HS-27A (cell line): ENCODE measurements around the gene MCTP1.

Experiments
- DNase-seq: peaks from one replicate; pipeline ENCODE4 v3.0.0-alpha.2; 2012; ENCODE audit warnings: low read depth, missing footprints

The MCTP1 gene

DNA sequence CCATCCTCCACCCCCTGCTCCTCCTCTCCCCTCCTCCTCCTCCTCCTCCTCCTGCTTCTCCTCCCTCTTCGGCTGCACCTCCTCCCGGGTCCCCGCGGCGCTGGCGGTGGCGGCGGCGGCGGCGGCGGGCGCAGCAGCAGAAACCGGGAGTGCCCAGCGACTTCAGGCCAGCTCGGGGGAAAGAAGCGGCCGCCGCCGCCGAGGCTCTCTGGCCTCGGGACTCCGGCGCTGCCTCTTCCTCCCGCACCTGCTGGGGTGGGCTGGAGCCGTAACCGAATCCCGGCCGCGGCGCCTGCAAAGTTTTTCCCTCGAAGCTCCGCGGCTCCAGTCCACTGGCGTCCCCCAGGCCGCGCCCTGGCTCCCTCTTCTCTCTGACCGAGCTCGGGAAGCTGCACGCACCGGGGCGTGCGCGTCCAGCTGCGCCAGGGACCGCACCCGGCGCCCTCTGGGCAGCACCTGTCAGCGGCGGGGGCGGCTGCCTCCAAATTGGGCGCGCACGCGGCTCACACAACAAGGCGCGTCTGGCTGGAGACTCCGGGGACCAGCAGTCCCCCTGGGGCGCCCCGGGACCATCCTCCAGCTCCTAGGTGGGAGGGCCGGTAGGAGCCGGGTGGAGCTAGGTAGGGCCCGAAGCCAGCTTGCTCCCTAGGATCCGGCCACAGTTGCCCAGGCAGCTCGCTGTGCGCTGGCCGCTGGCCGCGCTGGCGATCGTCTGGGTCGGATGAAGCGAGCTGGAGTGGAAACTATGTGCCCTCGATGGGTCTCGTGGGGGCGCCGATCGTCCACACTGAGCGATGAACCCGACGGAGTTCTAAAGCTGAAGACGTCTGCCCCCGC, at the start of gene MCTP1:
Gene MCTP1, minus strand, starts transcription at position 523 of the 837 bp plus-strand sequence.
- DNase-seq: no peak

DNA sequence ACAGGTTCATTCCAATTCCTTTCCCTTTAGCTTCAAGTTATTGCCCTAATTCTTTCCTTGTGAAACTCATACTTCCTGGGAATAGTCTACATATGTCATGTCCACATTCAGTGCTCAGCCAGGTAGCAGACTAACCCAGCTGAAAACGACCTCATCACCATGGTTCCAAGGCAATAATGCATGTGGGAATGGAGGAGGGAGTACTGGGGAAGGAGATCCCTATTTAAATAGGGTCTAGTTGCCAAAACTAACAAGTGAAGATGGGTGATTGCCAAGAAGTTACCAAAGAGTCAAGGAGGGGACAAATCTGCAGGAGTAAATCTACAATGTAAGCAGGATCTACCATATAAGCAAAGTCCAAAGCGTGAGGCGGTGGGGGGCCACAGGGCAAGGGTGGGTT, 47.3 kb upstream of the MCTP1 start:
- no peak for DNase-seq

GRCh38 chr5:95331358-95331757, 46.5 kb upstream of the MCTP1 start:
- DNase-seq: no peak

GRCh38 chr5:95327211-95327610, 42.3 kb upstream of the MCTP1 start:
- DNase-seq: no peak

DNA sequence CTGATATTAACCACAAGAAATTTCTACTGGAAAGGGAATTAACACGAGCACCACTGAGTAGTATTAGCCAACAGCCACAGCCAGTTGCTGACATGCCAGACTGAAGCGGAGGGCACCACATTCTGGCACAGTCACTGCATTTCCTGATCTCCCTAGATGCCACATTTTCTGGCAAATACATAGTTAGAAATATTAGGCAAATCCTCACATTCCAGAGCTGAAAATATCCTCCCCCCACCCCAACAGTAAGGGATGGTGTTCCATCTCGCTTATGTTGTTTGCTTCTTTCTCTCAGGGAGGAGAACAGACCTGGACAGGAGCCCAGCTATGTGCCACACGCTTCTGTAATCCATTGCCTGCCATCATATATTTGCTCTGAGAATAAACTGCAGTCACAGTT, 32.8 kb upstream of the MCTP1 start:
- DNase-seq: no peak

GRCh38 chr5:95317085-95317484, 32.2 kb upstream of the MCTP1 start:
- no peak for DNase-seq

DNA sequence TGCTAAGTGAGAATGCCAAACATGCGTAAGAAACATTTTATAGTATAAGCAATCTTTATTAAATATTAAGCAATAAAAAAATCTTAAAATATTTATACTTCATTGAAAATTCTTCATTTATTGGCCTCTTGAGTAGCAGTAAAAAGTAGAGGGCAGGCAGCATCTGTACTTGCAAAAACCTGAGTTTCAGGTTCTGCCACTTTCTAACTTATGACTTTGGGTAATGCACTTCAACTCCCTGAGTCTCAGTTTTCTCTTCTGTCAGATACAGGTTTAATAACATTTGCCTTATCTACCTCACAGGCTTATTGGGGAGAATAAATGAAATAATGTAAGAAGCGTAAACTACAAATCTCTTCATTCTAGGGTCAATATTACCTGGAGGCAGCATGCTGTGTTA, 19.8 kb upstream of the MCTP1 start:
- no peak for DNase-seq

GRCh38 chr5:95298651-95299050, 13.8 kb upstream of the MCTP1 start:
- DNase-seq: no peak

- no peak for DNase-seq
Measured at GRCh38 chr5:95296291-95296690, 11.4 kb upstream of the MCTP1 start.

DNA sequence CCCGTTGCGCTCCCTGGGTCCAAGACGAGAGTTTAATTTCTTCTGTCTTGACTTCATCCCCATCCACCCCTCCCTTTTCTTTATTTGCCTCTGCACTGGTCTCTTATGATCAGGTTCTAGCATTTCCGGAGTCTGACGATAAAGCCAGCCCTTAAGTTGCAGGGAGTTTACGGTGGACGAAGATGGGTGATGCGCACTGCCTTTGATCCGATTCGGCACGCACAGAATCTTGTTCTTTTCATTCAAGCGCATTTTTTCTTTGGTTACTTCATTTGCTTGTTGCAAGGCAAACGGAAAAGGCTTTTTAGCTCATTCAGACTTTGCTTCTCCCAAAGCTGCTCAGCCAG, 488 bp upstream of the MCTP1 start:
- DNase-seq: no peak

DNA sequence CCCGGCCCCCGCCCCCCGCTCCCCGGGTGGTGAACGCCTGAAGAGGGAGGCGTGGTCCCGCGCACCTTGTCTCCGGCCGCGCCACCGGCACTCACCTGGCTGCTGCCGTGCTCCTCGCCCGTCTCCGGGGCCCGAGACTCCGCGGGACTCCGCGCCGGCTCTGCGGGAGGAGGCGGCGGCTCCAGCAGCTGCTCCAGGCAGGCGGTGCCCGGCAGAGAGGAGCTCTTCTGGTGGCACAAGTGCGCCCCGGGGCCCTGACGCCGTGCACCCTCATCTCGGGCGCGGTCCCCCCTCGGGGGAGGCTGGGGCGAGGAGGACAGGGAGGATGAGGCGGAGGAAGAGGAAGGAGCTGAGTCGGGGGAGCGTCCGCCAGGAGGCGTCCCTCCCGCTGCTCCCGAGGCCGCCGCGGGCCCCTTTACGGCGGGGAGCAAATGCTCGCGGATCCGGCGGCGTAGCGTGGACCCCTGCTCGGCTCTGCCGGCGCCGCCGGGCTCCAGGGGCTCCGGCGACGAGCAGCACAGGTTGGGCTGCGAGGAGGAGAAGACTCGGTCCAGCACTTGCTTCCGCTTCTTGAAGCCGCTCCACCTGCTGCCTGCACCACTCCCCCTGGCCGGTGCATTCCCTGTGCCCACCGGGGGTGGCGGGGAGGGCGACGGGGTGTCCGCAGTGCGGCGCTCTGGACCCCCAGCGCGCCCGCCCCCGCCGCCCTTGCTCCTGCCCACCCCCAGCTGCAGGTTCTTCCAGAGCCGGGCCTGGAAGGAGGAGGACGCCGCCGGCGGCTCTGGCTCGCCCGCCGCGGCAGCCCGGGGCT, 928 bp downstream of the MCTP1 start:
- DNase-seq: no peak

- DNase-seq: no peak
Measured at GRCh38 chr5:95283022-95283615, 1.8 kb downstream of the MCTP1 start.

GRCh38 chr5:95281226-95281625, 3.7 kb downstream of the MCTP1 start:
- peak; percentile 29 for DNase-seq

DNA sequence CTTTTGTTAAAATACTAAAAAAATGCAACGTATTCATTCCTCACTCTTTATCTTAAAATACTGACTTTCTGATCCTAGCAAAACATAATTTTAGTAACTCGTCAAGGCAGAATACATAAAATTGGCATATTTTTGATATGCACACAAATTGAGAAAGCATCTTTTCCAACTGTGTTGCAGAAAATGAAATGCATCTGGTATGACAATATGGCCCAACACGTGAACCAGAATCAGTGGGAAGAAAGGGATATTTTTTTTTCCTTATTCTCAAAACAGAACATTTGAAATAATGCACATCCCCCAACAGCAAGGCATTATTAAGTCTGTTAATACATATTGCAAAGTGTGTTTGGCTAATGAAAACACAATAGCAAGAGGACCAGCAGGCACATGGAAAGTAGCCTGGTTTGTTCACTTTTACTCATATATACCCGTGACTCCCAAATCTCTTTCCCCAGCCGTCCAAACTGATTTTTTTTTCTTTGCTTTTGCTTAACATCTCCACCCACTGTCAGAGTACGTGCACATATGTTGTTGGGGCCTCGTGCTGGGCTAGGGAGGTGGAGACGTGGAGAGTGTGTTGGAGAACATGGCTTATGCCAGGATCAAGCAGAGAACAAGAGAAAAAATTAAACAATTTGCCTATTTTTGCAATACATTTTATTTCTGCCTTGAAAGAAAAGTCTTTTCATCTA, 4.3 kb downstream of the MCTP1 start:
- DNase-seq: no peak

DNA sequence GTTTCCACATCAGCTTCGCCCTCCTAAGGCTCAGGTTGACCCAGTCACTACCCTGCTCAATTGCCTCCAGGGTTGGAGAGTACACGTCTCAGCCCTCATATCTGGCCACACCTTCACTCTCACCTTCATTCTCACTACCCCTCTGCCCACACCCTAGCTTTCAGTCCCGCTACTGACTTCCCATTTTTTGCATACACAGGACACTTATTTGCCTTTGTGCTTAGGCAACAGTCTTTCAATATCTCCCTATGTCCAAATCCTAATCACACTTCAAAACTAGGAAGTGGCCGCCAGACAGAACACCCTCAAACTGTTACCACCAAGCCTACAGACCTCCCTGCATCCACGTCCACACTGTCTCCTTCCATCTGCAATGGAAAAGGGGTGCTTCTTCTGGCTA, 10.9 kb downstream of the MCTP1 start:
- no peak for DNase-seq

DNA sequence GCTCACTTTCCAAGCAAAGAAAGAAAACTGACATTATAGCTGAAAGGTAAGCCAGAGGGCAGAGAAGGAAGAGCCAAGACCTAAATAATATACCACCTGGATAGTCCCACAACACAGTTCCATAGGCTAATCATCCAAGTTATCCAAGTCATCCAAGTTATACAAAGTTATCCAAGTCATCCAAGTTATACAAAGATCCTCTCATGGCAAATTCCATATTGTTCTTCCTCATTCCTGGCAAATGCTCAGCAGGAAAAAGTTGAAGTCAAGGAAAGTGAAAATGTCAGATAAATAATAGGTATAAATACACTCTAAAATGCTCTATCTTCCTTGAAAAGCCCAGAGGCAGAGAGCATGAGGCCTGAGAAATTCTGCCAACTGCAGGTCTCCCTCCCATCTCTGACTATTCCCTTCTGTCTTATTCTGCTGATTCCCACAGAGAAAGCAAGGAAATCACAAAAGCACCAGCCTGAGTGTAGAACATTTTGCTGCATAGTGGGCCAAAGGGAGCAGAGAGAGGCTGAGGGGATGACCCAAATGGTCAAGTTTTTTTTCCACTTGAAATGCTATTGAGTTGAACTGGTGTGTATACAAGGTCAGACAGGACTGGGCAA, 12.5 kb downstream of the MCTP1 start:
- DNase-seq: no peak

DNA sequence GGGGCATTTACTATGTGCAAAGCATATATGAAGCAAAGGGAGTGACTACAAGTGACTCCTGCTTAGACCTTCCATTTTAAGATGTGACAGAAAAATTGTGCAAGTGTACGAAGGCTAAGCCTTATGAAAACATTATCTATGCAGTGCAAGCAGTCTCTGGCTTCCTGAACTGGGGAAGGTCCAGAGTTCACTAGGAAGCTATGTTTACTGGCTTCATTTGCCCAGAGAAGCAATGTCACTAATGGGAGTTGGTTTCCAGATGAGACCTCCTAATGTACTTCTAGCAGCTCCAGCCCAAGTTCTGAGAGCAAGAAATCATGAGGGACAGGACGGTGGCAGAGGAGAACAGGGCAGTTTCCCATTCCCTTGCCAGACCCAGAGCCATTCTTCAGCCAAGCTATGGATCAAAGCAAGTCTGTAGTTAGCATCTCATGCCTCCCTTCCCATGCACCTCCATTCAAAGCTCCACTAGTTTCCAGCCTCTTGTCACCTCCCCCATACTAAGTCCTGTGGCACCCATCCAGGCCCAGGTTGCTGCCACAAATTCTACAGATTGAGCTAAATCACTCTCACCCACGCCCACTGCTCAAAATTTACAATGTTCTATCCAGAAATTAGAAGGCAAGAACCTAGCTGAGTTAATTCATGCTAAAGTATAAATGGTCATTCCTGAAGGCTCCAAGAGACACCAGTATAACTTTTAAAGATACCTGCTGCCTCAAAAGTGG, 21.8 kb downstream of the MCTP1 start:
- DNase-seq: no peak

DNA sequence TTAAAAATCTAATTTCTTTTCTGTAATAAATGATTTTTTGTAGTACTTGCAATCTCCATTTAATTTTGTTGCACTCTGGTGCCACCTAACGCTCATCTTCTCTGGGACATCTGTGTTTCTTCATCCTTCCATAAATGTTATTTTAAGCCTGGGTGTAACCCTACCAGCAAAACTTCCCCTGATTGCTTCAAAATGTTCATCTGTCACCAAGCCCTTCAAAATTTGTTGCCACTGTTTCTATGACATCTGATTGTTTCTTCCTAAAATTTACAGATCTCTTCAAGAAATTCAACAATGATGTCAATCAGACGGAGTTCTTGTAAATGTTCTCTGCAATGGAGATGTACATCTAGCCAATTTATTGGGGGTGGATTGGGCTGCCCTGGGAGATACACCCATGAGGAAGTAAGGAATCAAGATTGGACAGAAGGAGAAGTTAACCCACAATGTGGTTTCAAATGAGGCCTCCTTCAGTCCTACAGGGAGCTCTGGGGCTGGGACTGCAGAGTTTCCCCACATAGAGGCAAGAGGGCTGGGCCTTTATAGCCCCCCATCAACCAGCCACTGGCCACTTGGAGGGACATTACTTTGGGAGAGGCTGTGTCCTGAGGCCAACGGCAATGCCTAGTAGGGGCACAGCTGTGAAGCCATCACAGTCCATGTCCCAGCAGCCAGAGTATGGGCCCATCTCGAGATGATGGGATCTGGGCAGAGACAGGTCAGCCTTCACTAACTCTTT, 23.3 kb downstream of the MCTP1 start:
- DNase-seq: no peak

GRCh38 chr5:95256991-95257390, 27.9 kb downstream of the MCTP1 start:
- DNase-seq: no peak

DNA sequence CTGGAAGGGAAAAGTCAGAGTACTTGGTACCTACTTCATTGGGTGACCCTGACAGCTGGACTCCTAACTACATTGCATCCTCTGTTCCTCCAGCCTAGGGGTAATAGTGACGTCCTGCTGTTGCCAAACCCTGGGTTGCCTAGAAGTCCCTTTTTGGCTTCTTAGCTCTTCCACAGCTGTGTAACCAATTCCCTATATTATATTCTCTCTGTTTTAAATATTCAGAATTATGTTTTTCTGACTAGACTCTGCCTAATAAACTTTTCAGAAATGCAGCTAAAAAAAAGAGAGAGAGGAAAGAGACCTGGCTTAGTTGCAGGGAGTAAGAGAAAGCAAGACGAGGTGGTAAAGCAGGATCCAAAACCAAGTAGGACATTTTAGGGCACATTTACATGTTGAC, 28.4 kb downstream of the MCTP1 start:
- DNase-seq: no peak

- DNase-seq: no peak
Measured at GRCh38 chr5:95252801-95253200, 32.1 kb downstream of the MCTP1 start.
